Measurements from ENCODE around the gene OTUD7B. TPM values are rescaled to one million over a fixed set of nuclear protein-coding genes. Genes with fewer than 3 reads are reported as not detected.
A peak's percentile ranks its signal among the peaks of the same experiment; 100 is the strongest.

Gene OTUD7B
- total RNA-seq, 1 experiment from 2014 or later, result 19.6 TPM

GRCh38 chr1:149917571-149918144, 92.9 kb downstream of the OTUD7B start, which contains the start of gene SV2A:
Gene SV2A, minus strand, starts transcription at chr1:149917844. Its CDS starts 4,004 bp downstream, at chr1:149913840.
- Mint-ChIP-seq H3K4me3 (ENCODE audit: unreplicated experiment) (peak within 1 kb of the TSS; percentile 63), H3K4me1 (ENCODE audit: low read depth, unreplicated experiment) (peaks cover 13% of the 10 kb centered on the region), H3K27me3 (ENCODE audit: insufficient read depth, unreplicated experiment) (no peaks in the 10 kb centered on the region), H3K36me3 (ENCODE audit: insufficient read depth, unreplicated experiment) (peaks cover 26% of the 10 kb centered on the region), H3K9me3 (ENCODE audit: unreplicated experiment) (no peaks in the 10 kb centered on the region), H3K27ac (ENCODE audit: unreplicated experiment) (peak within 1 kb of the TSS; percentile 58)
- CTCF ChIA-PET, result no interaction called here
- no peaks in the 10 kb centered on the region for H3K36me3 ChIP-seq (ENCODE audit: control insufficient read depth, insufficient read depth, low read length)
- POLR2A ChIA-PET, result no interaction called here
- intact Hi-C loops (cut with micrococcal nuclease; ENCODE audit: unreplicated experiment), result no loop called here
- peak within 1 kb of the TSS; percentile 37 for H3K4me3 ChIP-seq (ENCODE audit: low read depth, low read length)
- no peak for DNase-seq
- H3K9me3 ChIP-seq, result no peaks in the 10 kb centered on the region
- no peaks in the 10 kb centered on the region for H3K27me3 ChIP-seq (replicated peaks; ENCODE audit: control insufficient read depth, insufficient read depth, low read length)
- H3K4me1 ChIP-seq, result no peaks in the 10 kb centered on the region; the same call in 1 of the 2 replicates
- BruUV-seq (replicated peaks), result no TSS peak
- TF ChIP-seq, protein P1, sequence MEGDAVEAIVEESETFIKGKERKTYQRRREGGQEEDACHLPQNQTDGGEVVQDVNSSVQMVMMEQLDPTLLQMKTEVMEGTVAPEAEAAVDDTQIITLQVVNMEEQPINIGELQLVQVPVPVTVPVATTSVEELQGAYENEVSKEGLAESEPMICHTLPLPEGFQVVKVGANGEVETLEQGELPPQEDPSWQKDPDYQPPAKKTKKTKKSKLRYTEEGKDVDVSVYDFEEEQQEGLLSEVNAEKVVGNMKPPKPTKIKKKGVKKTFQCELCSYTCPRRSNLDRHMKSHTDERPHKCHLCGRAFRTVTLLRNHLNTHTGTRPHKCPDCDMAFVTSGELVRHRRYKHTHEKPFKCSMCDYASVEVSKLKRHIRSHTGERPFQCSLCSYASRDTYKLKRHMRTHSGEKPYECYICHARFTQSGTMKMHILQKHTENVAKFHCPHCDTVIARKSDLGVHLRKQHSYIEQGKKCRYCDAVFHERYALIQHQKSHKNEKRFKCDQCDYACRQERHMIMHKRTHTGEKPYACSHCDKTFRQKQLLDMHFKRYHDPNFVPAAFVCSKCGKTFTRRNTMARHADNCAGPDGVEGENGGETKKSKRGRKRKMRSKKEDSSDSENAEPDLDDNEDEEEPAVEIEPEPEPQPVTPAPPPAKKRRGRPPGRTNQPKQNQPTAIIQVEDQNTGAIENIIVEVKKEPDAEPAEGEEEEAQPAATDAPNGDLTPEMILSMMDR (IDR thresholded peaks at IDR 0.05; ENCODE audit: insufficient read depth in 1 of 2, low read depth in 1 of 2, low read length in 1 of 2, severe bottlenecking in 1 of 2, unreplicated experiment in 1 of 2), result no peak

DNA sequence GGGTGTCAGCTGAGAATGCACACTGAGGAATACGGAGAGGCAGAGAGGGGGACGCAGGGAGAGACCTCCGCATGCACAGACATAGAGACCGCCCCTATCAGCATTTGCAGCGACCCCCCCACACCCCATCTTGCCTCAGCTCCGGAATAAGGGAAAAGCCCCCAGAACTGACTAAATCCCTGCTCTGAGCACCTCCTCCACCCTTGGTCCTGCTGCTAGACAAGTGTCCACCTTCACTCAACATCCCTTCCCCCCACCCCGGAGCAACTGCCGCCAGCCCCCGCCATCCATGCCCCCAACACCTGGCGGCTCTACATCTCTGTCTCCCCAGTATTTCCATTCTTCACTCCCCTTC, 93.7 kb downstream of the OTUD7B start:
- H3K4me3 ChIP-seq (ENCODE audit: low read depth, low read length), result no peak overlapping the region
- H3K4me1 Mint-ChIP-seq (ENCODE audit: low read depth, unreplicated experiment), result peaks cover 13% of the 10 kb centered on the region
- ChIA-PET POLR2A (no interaction called here), CTCF (no interaction called here)
- H3K4me1 ChIP-seq, result no peaks in the 10 kb centered on the region; the same call in 1 of the 2 replicates
- intact Hi-C loops (cut with micrococcal nuclease; ENCODE audit: unreplicated experiment), result no loop called here
- peak overlapping the region; percentile 63 for H3K4me3 Mint-ChIP-seq (ENCODE audit: unreplicated experiment)
- H3K27ac Mint-ChIP-seq (ENCODE audit: unreplicated experiment), result no peak overlapping the region
- H3K27me3 ChIP-seq (replicated peaks; ENCODE audit: control insufficient read depth, insufficient read depth, low read length), result no peaks in the 10 kb centered on the region
- TF ChIP-seq, protein P1 (IDR thresholded peaks at IDR 0.05; ENCODE audit: insufficient read depth in 1 of 2, low read depth in 1 of 2, low read length in 1 of 2, severe bottlenecking in 1 of 2, unreplicated experiment in 1 of 2), result no peak
- no TSS peak for BruUV-seq (replicated peaks)
- no peaks in the 10 kb centered on the region for H3K9me3 Mint-ChIP-seq (ENCODE audit: unreplicated experiment)
- no peaks in the 10 kb centered on the region for H3K9me3 ChIP-seq
- no peaks in the 10 kb centered on the region for H3K36me3 ChIP-seq (ENCODE audit: control insufficient read depth, insufficient read depth, low read length)
- peaks cover 18% of the 10 kb centered on the region for H3K36me3 Mint-ChIP-seq (ENCODE audit: insufficient read depth, unreplicated experiment)
- no peak for DNase-seq
- H3K27me3 Mint-ChIP-seq (ENCODE audit: insufficient read depth, unreplicated experiment), result no peaks in the 10 kb centered on the region

DNA sequence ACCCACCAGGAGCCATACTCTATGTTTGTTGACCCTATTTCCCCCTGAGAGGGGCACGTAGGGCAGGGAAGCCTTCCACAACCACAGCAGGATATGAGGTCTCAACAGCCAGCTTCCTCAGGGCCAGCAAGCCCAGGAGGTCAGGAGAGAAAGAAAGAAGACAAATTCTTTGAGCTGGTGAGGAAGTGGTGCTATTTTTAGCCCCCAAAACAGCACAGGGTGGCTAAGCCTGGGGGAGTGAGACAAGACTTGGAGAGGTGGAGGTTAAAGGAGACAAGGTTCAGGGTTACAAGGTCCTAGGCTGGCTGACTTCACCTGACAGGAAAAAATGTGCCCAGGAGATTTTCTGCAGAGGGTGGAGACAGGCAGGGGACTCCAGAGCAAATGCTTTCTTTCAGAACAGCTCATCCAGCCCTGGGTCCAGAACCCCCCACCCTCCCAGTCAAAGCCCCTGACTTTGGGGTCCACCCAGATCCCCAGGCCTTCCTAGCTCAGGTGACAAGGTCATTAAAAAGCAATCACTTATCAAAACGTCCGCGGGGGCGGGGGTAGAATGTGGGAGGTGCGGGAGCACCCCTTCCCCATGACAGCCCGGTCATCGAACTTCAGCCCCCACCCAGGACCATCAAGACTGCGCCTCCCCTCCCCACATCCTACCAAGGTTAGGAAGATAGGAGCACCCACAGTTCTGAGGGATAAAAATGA, 94.2 kb downstream of the OTUD7B start:
- H3K4me1 Mint-ChIP-seq (ENCODE audit: low read depth, unreplicated experiment), result peaks cover 13% of the 10 kb centered on the region
- no peaks in the 10 kb centered on the region for H3K9me3 Mint-ChIP-seq (ENCODE audit: unreplicated experiment)
- no peak overlapping the region for H3K27ac Mint-ChIP-seq (ENCODE audit: unreplicated experiment)
- H3K4me3 Mint-ChIP-seq (ENCODE audit: unreplicated experiment), result peak overlapping the region; percentile 63
- no peaks in the 10 kb centered on the region for H3K27me3 Mint-ChIP-seq (ENCODE audit: insufficient read depth, unreplicated experiment)
- ChIA-PET CTCF (no interaction called here), POLR2A (no interaction called here)
- Histone ChIP-seq H3K4me3 (ENCODE audit: low read depth, low read length) (no peak overlapping the region), H3K4me1 (no peaks in the 10 kb centered on the region; the same call in 1 of the 2 replicates), H3K36me3 (ENCODE audit: control insufficient read depth, insufficient read depth, low read length) (no peaks in the 10 kb centered on the region), H3K9me3 (no peaks in the 10 kb centered on the region), H3K27me3 (replicated peaks; ENCODE audit: control insufficient read depth, insufficient read depth, low read length) (no peaks in the 10 kb centered on the region)
- DNase-seq, result no peak
- intact Hi-C loops (cut with micrococcal nuclease; ENCODE audit: unreplicated experiment), result no loop called here
- peaks cover 13% of the 10 kb centered on the region for H3K36me3 Mint-ChIP-seq (ENCODE audit: insufficient read depth, unreplicated experiment)
- no TSS peak for BruUV-seq (replicated peaks)
- TF ChIP-seq, protein P1 (IDR thresholded peaks at IDR 0.05; ENCODE audit: insufficient read depth in 1 of 2, low read depth in 1 of 2, low read length in 1 of 2, severe bottlenecking in 1 of 2, unreplicated experiment in 1 of 2), result no peak
